GM20000 (cell line): ENCODE results near the gene HOXA9.

ENCODE experiments used
- DNase-seq: peaks from one replicate; pipeline ENCODE4 v3.0.0; 2012; ENCODE audit warnings: low spot score
- TF ChIP-seq, protein P1 (sequence below): IDR thresholded peaks from 2 replicates; pipeline ENCODE4 v1.5.1; 2012; ENCODE audit warnings: mild to moderate bottlenecking, control low read depth; ENCODE audit errors: extremely low read depth, missing control alignments

Gene HOXA9

GRCh38 chr7:27203964-27204594 lies 38.7 kb upstream of the HOXA9 start:
- TF ChIP-seq, protein P1, sequence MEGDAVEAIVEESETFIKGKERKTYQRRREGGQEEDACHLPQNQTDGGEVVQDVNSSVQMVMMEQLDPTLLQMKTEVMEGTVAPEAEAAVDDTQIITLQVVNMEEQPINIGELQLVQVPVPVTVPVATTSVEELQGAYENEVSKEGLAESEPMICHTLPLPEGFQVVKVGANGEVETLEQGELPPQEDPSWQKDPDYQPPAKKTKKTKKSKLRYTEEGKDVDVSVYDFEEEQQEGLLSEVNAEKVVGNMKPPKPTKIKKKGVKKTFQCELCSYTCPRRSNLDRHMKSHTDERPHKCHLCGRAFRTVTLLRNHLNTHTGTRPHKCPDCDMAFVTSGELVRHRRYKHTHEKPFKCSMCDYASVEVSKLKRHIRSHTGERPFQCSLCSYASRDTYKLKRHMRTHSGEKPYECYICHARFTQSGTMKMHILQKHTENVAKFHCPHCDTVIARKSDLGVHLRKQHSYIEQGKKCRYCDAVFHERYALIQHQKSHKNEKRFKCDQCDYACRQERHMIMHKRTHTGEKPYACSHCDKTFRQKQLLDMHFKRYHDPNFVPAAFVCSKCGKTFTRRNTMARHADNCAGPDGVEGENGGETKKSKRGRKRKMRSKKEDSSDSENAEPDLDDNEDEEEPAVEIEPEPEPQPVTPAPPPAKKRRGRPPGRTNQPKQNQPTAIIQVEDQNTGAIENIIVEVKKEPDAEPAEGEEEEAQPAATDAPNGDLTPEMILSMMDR, result no peak
- DNase-seq, result no peak

DNA sequence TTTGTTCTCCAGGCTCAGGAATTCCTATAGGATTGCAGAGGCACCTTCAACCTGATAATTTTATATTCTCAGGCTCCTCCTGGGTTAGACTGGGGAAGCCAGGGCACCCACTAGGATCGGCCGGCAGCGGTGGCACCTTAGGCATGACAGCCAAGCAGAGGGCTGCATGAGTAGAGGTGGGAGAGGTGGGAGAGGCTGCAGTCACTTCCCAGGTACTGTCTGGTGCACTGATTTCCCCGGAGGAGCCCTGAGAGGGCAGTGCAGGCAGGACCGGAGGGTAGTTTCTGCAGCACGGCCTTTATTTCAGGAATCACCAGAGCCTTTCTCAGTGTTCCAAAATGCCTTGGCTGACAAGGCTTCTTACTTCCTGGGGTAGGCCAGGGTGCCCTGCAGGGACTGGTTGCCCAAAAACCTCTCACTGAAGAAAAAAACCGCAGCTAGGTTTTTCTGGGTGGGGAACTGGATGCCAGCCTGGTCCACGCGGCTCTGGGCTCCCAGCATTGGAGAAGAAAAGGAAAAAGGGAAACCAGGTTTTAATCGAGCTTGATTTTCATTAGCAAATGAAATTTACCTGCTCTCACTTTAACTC lies 38.1 kb upstream of the HOXA9 start:
- DNase-seq, result no peak
- TF ChIP-seq, protein P1, result no peak

DNA sequence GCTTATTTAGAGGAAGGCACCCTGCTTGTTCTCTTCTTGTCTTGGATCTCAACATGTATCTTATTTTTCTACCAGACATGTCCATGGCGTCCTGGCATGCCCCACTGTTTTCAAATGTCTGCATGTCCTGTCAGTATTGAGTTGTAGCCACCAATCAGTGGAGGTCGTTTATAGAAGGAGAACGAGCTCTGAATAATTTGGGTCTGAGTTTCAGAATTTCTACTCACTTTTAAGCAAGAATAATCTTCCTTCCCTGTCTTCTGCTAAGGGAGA lies 37.5 kb upstream of the HOXA9 start:
- DNase-seq, result no peak
- TF ChIP-seq, protein P1, result no peak

DNA sequence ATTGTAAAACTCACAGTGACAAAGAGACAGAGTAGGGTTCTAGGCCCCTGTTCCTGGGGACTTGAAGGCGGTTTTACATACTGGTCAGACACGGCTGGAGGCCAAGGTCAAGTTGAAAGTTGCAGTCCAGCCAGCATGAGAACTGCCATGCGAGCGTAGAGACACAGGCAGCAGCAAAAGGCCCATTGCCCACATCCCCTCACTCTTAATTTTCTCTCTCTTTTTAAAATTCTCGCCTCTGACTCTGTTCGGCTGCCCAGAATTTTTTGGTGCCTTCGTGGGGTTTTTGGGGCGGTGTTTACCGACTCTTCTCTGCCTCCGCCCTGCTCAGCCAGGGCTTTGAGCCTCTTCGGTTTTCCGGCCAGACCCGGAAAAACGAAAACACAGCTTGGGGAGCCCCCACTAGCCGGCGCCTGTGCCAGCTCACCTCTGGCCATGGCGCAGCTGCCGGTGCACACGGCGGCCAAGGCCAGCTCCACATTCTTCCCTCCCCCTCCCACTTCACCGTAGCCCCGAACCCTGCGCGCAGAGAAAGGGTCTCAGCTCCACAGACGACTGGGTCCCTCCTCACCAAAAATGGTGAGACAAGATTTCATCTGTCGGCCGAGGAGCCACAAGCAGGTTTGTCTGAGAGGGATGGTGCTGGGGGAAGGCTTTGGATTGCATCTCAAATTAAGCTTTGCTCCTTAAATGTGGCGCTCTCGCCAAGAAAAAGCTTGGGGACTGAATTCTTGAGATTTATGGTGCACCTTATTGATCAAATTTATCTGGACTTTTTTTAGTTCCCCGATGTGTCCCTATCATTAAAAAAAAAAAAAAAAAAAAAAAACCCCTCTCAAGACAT lies 36.9 kb upstream of the HOXA9 start:
- TF ChIP-seq, protein P1, result no peak
- no peak for DNase-seq

DNA sequence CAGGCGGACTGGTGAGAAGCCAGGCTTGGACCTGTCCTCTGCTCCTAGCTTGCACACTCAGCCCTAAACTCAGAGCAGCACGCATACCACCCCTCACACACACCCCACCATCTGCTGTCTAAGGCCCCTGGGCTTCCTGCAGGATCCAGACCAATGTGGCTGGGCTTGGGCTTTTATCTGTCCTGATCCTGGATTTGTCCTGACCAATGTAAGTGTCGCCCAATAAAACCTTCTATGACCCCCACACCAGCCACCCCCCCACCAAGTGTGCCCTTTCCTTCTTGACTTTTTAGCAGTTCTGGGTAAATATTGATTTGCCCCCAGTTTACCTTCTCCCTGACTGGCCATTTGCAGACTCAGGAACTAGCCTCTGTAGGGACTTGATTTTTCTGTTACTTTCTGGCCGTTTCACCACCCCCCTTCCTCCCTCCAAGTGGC lies 36.3 kb upstream of the HOXA9 start:
- TF ChIP-seq, protein P1, result no peak
- no peak for DNase-seq

DNA sequence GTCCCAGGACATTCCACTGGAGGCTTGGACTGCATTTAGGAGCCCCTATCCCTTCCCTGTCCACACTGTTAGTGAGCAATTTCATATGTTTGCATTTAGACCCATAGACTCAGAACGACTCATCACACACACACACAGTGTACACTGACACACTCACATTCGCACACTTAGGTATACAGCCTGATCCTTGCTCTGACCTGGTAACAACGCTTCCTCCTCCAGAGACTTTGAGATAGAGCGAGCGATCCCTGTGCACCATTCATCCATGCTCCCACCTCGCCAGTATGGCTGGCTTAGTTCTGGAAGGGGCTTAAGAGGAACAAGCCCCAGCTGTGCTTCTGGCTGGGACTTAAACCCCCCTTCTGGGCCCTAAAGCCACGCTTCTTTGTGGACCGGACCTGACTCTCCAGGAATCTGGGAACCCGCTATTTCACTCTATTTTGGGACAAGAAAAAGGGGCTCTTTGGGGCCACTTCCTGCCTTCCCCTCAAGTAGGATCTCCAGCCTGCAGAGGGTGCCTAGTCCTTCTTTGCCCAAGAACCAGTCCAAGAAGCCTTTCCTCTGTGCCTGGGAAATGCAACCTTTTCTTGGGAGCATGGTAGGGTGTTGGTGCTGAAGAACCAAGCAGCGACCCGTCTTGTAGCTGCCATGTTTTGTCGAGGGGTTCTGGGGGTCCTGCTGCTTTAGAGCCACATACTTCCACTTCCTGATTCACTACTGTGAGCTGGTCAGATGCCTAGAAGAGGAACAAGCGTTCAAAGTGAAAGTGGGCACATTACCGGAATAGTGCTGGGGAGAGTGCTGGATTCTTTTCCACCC lies 35.6 kb upstream of the HOXA9 start:
- TF ChIP-seq, protein P1, result no peak
- no peak for DNase-seq
